Stimulated activated CD4-positive, alpha-beta T cell treated with anti-CD3 and anti-CD28 coated beads, Interleukin-1b, Interleukin-23, amount 100 ng/mL, for 48 hours (primary cell): Measurements from ENCODE around the gene VTN.

Experiments
- DNase-seq: peaks from one replicate; pipeline ENCODE4 v3.0.0-alpha.2; 2020

VTN gene

GRCh38 chr17:28395426-28395825 is 25.3 kb upstream of the VTN start:
- DNase-seq: no peak

GRCh38 chr17:28394337-28395116 is 24.4 kb upstream of the VTN start:
- no peak for DNase-seq

- no peak for DNase-seq
Measured at GRCh38 chr17:28392491-28392890, 22.4 kb upstream of the VTN start.

- DNase-seq: no peak
Measured at GRCh38 chr17:28391401-28391800, 21.3 kb upstream of the VTN start.

GRCh38 chr17:28390984-28391383 is 20.9 kb upstream of the VTN start:
- DNase-seq: no peak

GRCh38 chr17:28390563-28390962 is 20.5 kb upstream of the VTN start:
- DNase-seq: no peak

- DNase-seq: no peak
Measured at GRCh38 chr17:28390141-28390540, 20.0 kb upstream of the VTN start.

- no peak for DNase-seq
Measured at GRCh38 chr17:28388106-28388505, 18.0 kb upstream of the VTN start.

GRCh38 chr17:28386391-28386790 is 16.3 kb upstream of the VTN start:
- DNase-seq: no peak

- peak; percentile 22 for DNase-seq
Measured at GRCh38 chr17:28385406-28385805, 15.3 kb upstream of the VTN start.

- no peak for DNase-seq
Measured at GRCh38 chr17:28385037-28385400, 14.9 kb upstream of the VTN start.

GRCh38 chr17:28384281-28385036 is 14.4 kb upstream of the VTN start:
- DNase-seq: peak; percentile 72

GRCh38 chr17:28381141-28381825 is 11.2 kb upstream of the VTN start:
- peak; percentile 50 for DNase-seq

- DNase-seq: no peak
Measured at GRCh38 chr17:28379814-28380801, 10.0 kb upstream of the VTN start.

- no peak for DNase-seq
Measured at GRCh38 chr17:28372945-28373274, 2.8 kb upstream of the VTN start.

- DNase-seq: peak; percentile 36
Measured at GRCh38 chr17:28372203-28372944, 2.3 kb upstream of the VTN start.

GRCh38 chr17:28371245-28372202 is 1.4 kb upstream of the VTN start, which contains the start of gene SARM1:
TSS of gene SARM1 (plus strand) at chr17:28371694. CDS start at chr17:28372033, 339 bp downstream.
- DNase-seq: peak; percentile 89

- DNase-seq: no peak
Measured at GRCh38 chr17:28370744-28371103, 617 bp upstream of the VTN start.

- no peak for DNase-seq
Measured at GRCh38 chr17:28369684-28370034, 448 bp downstream of the VTN start.

GRCh38 chr17:28368915-28369683 is 1.0 kb downstream of the VTN start:
- DNase-seq: no peak
